NT2/D1 (cell line): ENCODE results near the gene PDE1C.

Source experiments
- SUZ12 ChIP-seq: IDR thresholded peaks from 2 replicates; pipeline ENCODE4 v1.6.1; 2011; ENCODE audit not compliant: insufficient read length, insufficient read depth; ENCODE audit errors: extremely low read depth
- YY1 ChIP-seq: IDR thresholded peaks from 2 replicates; pipeline ENCODE4 v1.6.1; 2011; ENCODE audit not compliant: insufficient read length, insufficient read depth
- ZNF274 ChIP-seq: IDR thresholded peaks from 2 replicates; pipeline ENCODE4 v1.6.1; 2011; ENCODE audit warnings: mild to moderate bottlenecking, low read depth, low read length

DNA sequence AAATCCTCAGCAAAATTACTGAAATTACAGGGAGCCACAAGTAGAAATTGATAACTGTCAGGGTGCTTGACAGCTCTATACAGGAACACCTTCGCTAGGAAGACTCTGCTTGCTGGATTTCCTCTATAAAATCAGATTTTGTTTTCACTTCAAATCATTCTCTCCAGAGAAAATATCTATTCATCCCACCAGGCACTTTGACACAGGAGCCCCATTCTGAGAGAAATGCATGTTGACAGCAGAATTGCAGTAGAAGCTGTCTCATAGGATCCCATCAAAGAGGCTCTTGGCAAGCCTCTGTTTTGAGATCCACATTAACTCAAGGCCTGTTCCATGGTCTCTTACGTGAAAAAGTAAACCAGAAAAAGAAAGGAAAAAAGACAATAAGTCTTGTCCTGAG lies 116.8 kb downstream of the PDE1C start:
- no peak for TF ChIP-seq YY1
- TF ChIP-seq SUZ12: no peak
- no peak for TF ChIP-seq ZNF274
